ENCODE data around the gene HFE. TPM values are rescaled to one million over a fixed set of nuclear protein-coding genes. Genes with fewer than 3 reads are reported as not detected.

HFE gene
- total and polyA plus RNA-seq, 10 of the 15 experiments (the other 5 are each of a cell fraction or from before 2014, with no cell fraction given), result 0.52 to 5.9 (median 1.7) TPM

- TF ChIP-seq FOS (IDR thresholded peaks at IDR 0.05; ENCODE audit: borderline replicate concordance, extremely low read depth, insufficient read length) (peak; percentile 78), CHD1 (IDR thresholded peaks at IDR 0.05; ENCODE audit: low read depth, low read length) (peak; percentile 92; the same call in 1 of the 2 replicates), CTCF (IDR thresholded peaks at IDR 0.05 in 2 of 3, conservative IDR thresholded peaks at IDR 0.05 in 1 of 3; ENCODE audit: control insufficient read depth in 2 of 3, extremely low read depth in 1 of 3, insufficient read depth in 1 of 3, low read depth in 3 of 3, low read length in 3 of 3) (0 out of 6 replicates have a peak, but pooled peaks of 2 of the 3 experiments have one; percentile 13 to 19), IRF3 (IDR thresholded peaks at IDR 0.05) (peak; percentile 71; the same call in 1 of the 2 replicates), SRF (IDR thresholded peaks at IDR 0.05; ENCODE audit: low read depth in 2 of 2, low read length in 2 of 2) (0 out of 4 replicates have a peak, but pooled peaks of 1 of the 2 experiments have one; percentile 24), TARDBP (IDR thresholded peaks at IDR 0.05; ENCODE audit: borderline replicate concordance) (peak; percentile 46; the same call in 1 of the 2 replicates), RB1 (IDR thresholded peaks at IDR 0.05; ENCODE audit: borderline replicate concordance) (no peak), NFXL1 (IDR thresholded peaks at IDR 0.05; ENCODE audit: borderline replicate concordance) (peak; percentile 80), YY1 (IDR thresholded peaks at IDR 0.05; ENCODE audit: low read depth, low read length) (peak; percentile 80; the same call in 1 of the 2 replicates), ATF2 (IDR thresholded peaks at IDR 0.05; ENCODE audit: low read length) (peak; percentile 59), BCL11A (IDR thresholded peaks at IDR 0.05; ENCODE audit: low read depth, low read length) (0 out of 2 replicates have a peak, but pooled peaks have one; percentile 13), ZNF207 (IDR thresholded peaks at IDR 0.05; ENCODE audit: borderline replicate concordance) (no peak; the same call in 1 of the 2 replicates), ZBTB4 (CRISPR knock-in tag; IDR thresholded peaks at IDR 0.05) (no peak), RCOR1 (conservative IDR thresholded peaks at IDR 0.05; ENCODE audit: low read depth, low read length) (0 out of 2 replicates have a peak, but pooled peaks have one; percentile 28), IRF5 (IDR thresholded peaks at IDR 0.05; ENCODE audit: borderline replicate concordance) (no peak), MAX (IDR thresholded peaks at IDR 0.05; ENCODE audit: low read depth, low read length) (peak; percentile 56; the same call in 1 of the 2 replicates)
These were observed 41.9 kb upstream of the HFE start (continued) for GRCh38 chr6:26045065-26045927.

Data from GM12878 (cell line).